ENCODE measurements around the gene ZNF683.

The ZNF683 gene

DNA sequence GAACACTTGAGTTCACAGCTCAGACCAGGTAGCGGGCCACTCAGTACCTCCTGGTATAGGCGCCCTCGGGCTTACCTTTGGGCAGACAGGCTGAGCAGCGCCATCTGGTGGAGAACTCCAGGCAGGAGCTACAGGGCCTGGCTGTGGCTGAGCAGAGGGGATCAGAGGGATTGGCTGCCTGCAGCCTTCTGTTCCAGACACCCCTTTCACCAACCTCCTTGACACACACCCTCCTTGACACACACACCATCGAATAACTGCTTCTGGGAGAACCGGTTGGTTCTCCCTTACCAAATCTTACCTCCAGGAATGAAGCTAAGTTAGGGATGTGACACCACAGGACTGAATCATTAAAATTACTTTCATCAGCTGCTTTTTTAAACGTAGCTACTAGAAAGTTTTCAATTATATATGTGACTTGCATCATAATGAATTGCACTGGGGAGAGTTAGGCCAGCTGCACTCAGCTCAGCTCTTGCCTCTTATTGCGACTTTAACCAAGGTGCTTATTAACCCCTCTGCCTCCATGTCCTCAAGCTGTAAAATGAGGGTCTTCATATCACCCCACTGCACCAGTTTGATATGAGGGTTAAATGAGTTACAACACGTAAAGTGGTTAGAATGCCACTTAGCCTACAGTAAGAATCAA, 44.7 kb upstream of the ZNF683 start (continued):
- TF ChIP-seq ZNF341 (tag by site-specific recombination; IDR thresholded peaks at IDR 0.05; ENCODE audit: low read depth): no peak
- peak; percentile 70 for TF ChIP-seq CTCF (tag by site-specific recombination; IDR thresholded peaks at IDR 0.05)
- no peak for TF ChIP-seq ZNF623 (tag by site-specific recombination; IDR thresholded peaks at IDR 0.05)
- TF ChIP-seq ZNF37A (tag by site-specific recombination; IDR thresholded peaks at IDR 0.05): no peak
- peak; percentile 67 for TF ChIP-seq MZF1 (tag by site-specific recombination; IDR thresholded peaks at IDR 0.05; ENCODE audit: borderline replicate concordance)
- TF ChIP-seq, protein P1, sequence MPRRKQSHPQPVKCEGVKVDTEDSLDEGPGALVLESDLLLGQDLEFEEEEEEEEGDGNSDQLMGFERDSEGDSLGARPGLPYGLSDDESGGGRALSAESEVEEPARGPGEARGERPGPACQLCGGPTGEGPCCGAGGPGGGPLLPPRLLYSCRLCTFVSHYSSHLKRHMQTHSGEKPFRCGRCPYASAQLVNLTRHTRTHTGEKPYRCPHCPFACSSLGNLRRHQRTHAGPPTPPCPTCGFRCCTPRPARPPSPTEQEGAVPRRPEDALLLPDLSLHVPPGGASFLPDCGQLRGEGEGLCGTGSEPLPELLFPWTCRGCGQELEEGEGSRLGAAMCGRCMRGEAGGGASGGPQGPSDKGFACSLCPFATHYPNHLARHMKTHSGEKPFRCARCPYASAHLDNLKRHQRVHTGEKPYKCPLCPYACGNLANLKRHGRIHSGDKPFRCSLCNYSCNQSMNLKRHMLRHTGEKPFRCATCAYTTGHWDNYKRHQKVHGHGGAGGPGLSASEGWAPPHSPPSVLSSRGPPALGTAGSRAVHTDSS (tag by site-specific recombination; IDR thresholded peaks at IDR 0.05): no peak
- TF ChIP-seq YY2 (tag by site-specific recombination; IDR thresholded peaks at IDR 0.05): no peak
- TF ChIP-seq ZNF335 (tag by site-specific recombination; conservative IDR thresholded peaks at IDR 0.05): no peak
- TF ChIP-seq ZBTB8A (tag by site-specific recombination; IDR thresholded peaks at IDR 0.05): no peak
- TF ChIP-seq ZNF211 (tag by site-specific recombination; IDR thresholded peaks at IDR 0.05; ENCODE audit: low read depth): no peak
- no peak for TF ChIP-seq ZNF621 (tag by site-specific recombination; IDR thresholded peaks at IDR 0.05)
- TF ChIP-seq ZNF155 (tag by site-specific recombination; IDR thresholded peaks at IDR 0.05): no peak

GRCh38 chr1:26413031-26413430, 40.5 kb upstream of the ZNF683 start:
- TF ChIP-seq, protein P2, sequence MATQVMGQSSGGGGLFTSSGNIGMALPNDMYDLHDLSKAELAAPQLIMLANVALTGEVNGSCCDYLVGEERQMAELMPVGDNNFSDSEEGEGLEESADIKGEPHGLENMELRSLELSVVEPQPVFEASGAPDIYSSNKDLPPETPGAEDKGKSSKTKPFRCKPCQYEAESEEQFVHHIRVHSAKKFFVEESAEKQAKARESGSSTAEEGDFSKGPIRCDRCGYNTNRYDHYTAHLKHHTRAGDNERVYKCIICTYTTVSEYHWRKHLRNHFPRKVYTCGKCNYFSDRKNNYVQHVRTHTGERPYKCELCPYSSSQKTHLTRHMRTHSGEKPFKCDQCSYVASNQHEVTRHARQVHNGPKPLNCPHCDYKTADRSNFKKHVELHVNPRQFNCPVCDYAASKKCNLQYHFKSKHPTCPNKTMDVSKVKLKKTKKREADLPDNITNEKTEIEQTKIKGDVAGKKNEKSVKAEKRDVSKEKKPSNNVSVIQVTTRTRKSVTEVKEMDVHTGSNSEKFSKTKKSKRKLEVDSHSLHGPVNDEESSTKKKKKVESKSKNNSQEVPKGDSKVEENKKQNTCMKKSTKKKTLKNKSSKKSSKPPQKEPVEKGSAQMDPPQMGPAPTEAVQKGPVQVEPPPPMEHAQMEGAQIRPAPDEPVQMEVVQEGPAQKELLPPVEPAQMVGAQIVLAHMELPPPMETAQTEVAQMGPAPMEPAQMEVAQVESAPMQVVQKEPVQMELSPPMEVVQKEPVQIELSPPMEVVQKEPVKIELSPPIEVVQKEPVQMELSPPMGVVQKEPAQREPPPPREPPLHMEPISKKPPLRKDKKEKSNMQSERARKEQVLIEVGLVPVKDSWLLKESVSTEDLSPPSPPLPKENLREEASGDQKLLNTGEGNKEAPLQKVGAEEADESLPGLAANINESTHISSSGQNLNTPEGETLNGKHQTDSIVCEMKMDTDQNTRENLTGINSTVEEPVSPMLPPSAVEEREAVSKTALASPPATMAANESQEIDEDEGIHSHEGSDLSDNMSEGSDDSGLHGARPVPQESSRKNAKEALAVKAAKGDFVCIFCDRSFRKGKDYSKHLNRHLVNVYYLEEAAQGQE (tag by site-specific recombination; IDR thresholded peaks at IDR 0.05): peak; percentile 56; the same call in 1 of the 2 replicates
- no peak for TF ChIP-seq ZNF555 (tag by site-specific recombination; conservative IDR thresholded peaks at IDR 0.05)
- TF ChIP-seq ZNF398 (tag by site-specific recombination; IDR thresholded peaks at IDR 0.05): no peak
- CTCF ChIA-PET: interaction anchor here (0.5 to 0.9 kb wide), 3 partner anchors 19 to 49 kb away, joined by 3 to 4 read pairs (median 3); partner anchors contain the start of gene DHDDS
- POLR2A ChIA-PET: no interaction called here
- H3K4me1 ChIP-seq (ENCODE audit: control insufficient read depth, insufficient read depth, low read length): no peaks in the 10 kb centered on the region
- H3K4me3 ChIP-seq (ENCODE audit: low read depth, low read length): no peak overlapping the region
- no peaks in the 10 kb centered on the region for H3K36me3 ChIP-seq (ENCODE audit: control insufficient read depth in 2 of 2, insufficient read depth in 1 of 2, low read length in 2 of 2)
- no peak overlapping the region for H3K27ac ChIP-seq (ENCODE audit: extremely low read depth, low read depth, low read length)
- no peaks in the 10 kb centered on the region for H3K9me3 ChIP-seq (ENCODE audit: control insufficient read depth, insufficient read depth, low read depth, low read length)
